Stimulated activated CD4-positive, alpha-beta T cell treated with anti-CD3 and anti-CD28 coated beads, Interleukin-2, amount 100 ng/mL, for 48 hours (primary cell): Measurements from ENCODE around the gene DEGS1.
"Not testable (repeated sequence)": the region's sequence is repeated elsewhere in the genome, so short reads cannot be mapped to it uniquely, and the experiment has no call there.

Experiments
- DNase-seq, 2 donors: peaks; one replicate each; pipeline ENCODE4 v3.0.0-alpha.2; 2020

The DEGS1 gene

GRCh38 chr1:224181453-224181810 is 1.6 kb upstream of the DEGS1 start:
- no peak for DNase-seq

GRCh38 chr1:224182057-224182865 is 779 bp upstream of the DEGS1 start:
- peak; percentile 32 to 33 for DNase-seq

GRCh38 chr1:224183591-224184312 is 712 bp downstream of the DEGS1 start:
- DNase-seq: peak; percentile 51

- no peak for DNase-seq
Measured at GRCh38 chr1:224185208-224185607, 2.2 kb downstream of the DEGS1 start.

GRCh38 chr1:224188286-224188685 is 5.2 kb downstream of the DEGS1 start:
- DNase-seq: no peak

GRCh38 chr1:224189561-224189960 is 6.5 kb downstream of the DEGS1 start:
- DNase-seq: no peak

GRCh38 chr1:224192082-224192788 is 9.2 kb downstream of the DEGS1 start:
- DNase-seq: no peak

- no peak for DNase-seq
Measured at GRCh38 chr1:224193319-224193966, 10.4 kb downstream of the DEGS1 start.

- no peak for DNase-seq
Measured at GRCh38 chr1:224196813-224197600, 14.0 kb downstream of the DEGS1 start.

GRCh38 chr1:224198572-224198971 is 15.5 kb downstream of the DEGS1 start:
- no peak for DNase-seq

- DNase-seq: no peak
Measured at GRCh38 chr1:224199679-224200078, 16.6 kb downstream of the DEGS1 start.

- DNase-seq: no peak
Measured at GRCh38 chr1:224201383-224201782, 18.3 kb downstream of the DEGS1 start.

- DNase-seq: no peak
Measured at GRCh38 chr1:224201853-224202252, 18.8 kb downstream of the DEGS1 start.

- DNase-seq: no peak
Measured at GRCh38 chr1:224203243-224204016, 20.4 kb downstream of the DEGS1 start.

- peak in 1 of 2 donors; percentile 13 for DNase-seq
Measured at GRCh38 chr1:224205438-224205840, 22.4 kb downstream of the DEGS1 start.

GRCh38 chr1:224205931-224206538 is 23.0 kb downstream of the DEGS1 start:
- not testable (repeated sequence) for DNase-seq

- no peak for DNase-seq
Measured at GRCh38 chr1:224211206-224211962, 28.3 kb downstream of the DEGS1 start.

GRCh38 chr1:224212618-224213061 is 29.6 kb downstream of the DEGS1 start:
- DNase-seq: no peak

GRCh38 chr1:224213438-224214119 is 30.5 kb downstream of the DEGS1 start:
- DNase-seq: no peak

GRCh38 chr1:224216382-224216781 is 33.3 kb downstream of the DEGS1 start:
- DNase-seq: no peak
